ENCODE results near the gene RPS6KB2. TPM values are rescaled to one million over a fixed set of nuclear protein-coding genes. Genes with fewer than 3 reads are reported as not detected.

Gene RPS6KB2
- total and polyA plus RNA-seq, 2 donors (not counting 3 experiments of a cell fraction or from before 2014, with no cell fraction given) = 53.8 to 60.0 TPM

DNA sequence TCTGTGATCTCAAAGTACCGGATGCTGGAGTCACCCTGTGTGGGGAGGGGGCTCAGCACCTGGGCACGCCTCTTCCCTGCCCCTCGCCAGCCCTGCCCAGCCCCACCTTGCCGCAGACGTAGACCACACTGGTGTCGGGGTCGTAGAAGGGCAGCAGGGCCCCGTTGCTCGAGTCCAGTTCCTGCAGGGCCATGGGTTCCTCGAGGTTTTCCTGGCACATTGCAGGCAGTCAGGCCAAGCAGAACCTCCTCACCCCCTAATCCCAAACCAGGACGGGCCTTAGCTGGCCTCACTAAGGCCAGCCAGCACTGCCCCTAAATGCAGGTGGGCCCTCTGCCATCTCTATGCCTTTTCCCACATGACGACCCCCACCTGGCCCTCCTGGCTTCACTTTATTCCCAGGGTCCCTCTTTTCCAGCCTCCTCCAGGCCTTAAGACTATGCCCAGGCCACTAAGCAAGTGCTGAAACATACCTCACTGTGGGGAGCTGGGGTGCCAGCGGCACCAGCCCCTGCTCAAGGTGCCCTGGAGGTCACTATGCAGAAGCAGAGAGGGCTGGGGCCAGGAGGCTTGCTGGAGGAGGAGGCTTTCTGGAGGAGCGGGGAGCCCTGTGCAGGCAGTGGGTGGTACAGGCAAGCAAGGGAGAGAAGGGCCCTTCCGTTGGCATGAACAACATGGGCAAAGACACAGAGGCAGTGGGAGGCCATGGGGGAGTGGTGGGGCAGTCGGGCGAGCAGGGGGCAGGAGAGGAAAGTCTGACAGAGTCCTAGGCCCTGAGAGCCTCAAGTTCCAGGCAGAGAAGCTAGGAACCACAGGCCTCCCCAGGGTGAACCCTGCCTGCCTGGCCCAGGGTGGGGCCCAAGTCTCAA is 12.2 kb downstream of the RPS6KB2 start:
- no peaks in the 10 kb centered on the region for H3K27me3 ChIP-seq (ENCODE audit: control insufficient read depth in 2 of 2, insufficient read depth in 2 of 2, low read length in 2 of 2)
- H3K4me1 ChIP-seq (ENCODE audit: control insufficient read depth, extremely low read depth, insufficient read depth, low read length) = peaks cover 6% of the 10 kb centered on the region
- H3K4me2 ChIP-seq (ENCODE audit: insufficient read depth, low read length) = no peak overlapping the region
- H3K9me1 ChIP-seq (replicated peaks; ENCODE audit: control insufficient read depth, extremely low read depth, insufficient read depth, low read length) = no peaks in the 10 kb centered on the region
- no peak overlapping the region for H2AFZ ChIP-seq (ENCODE audit: low read depth, low read length)
- dilution Hi-C loops (cut with MboI; ENCODE audit: extremely low pct_ligation_motif_present, low sequenced_read_pairs) = no loop called here
- intact Hi-C loops (cut with micrococcal nuclease) = no loop called here
- no peaks in the 10 kb centered on the region for H3K9me3 ChIP-seq (replicated peaks; ENCODE audit: control insufficient read depth, insufficient read depth, low read length)
- CTCF ChIA-PET = no interaction called here
- FAIRE-seq (no peak), DNase-seq (ENCODE audit: low read depth, low spot score) (no peak)
- no peaks in the 10 kb centered on the region for H4K20me1 ChIP-seq (replicated peaks; ENCODE audit: control insufficient read depth, extremely low read depth, insufficient read depth, low read length)
- no peak overlapping the region for H3K9ac ChIP-seq (replicated peaks; ENCODE audit: extremely low read depth, insufficient read depth, low read length)
- no TSS peak for BruUV-seq (replicated peaks)
- POLR2A ChIA-PET = interaction anchor here (0.5 to 0.6 kb wide), 2 partner anchors 18 to 36 kb away, joined by 3 read pairs; no protein-coding TSS in a partner anchor
- H3K79me2 ChIP-seq (ENCODE audit: control insufficient read depth, insufficient read depth, low read length) = peaks cover 11% of the 10 kb centered on the region
- no peak overlapping the region for H3K4me3 ChIP-seq (replicated peaks in 1 of 3; ENCODE audit: insufficient read depth in 1 of 3, low read depth in 1 of 3, low read length in 3 of 3)
- peaks cover 0 to 27% of the 10 kb centered on the region in 2 experiments for H3K36me3 ChIP-seq (ENCODE audit: control insufficient read depth in 2 of 2, extremely low read depth in 1 of 2, insufficient read depth in 2 of 2, low read length in 2 of 2)
- no peak for TF ChIP-seq MYC (IDR thresholded peaks at IDR 0.05; ENCODE audit: low read depth, low read length)
- no peak for TF ChIP-seq CTCF (IDR thresholded peaks at IDR 0.05; ENCODE audit: extremely low read depth in 1 of 2, insufficient read depth in 1 of 2, low read depth in 1 of 2, low read length in 2 of 2)
- TF ChIP-seq GATA2 (IDR thresholded peaks at IDR 0.05; ENCODE audit: insufficient read depth, insufficient read length, low read depth, low read length) = no peak
- TF ChIP-seq FOS (IDR thresholded peaks at IDR 0.05; ENCODE audit: borderline replicate concordance, insufficient read depth, low read length) = no peak
- no peak for TF ChIP-seq EZH2 (IDR thresholded peaks at IDR 0.05; ENCODE audit: borderline replicate concordance, low read depth, low read length, severe bottlenecking)
- TF ChIP-seq POLR2A (IDR thresholded peaks at IDR 0.05; ENCODE audit: low read depth, low read length) = no peak
- TF ChIP-seq POLR2AphosphoS5 (IDR thresholded peaks at IDR 0.05; ENCODE audit: insufficient read depth, low read depth, low read length) = no peak
- TF ChIP-seq JUN (IDR thresholded peaks at IDR 0.05; ENCODE audit: borderline replicate concordance, insufficient read depth, insufficient read length, low read depth) = no peak
- TF ChIP-seq MAX (IDR thresholded peaks at IDR 0.05; ENCODE audit: insufficient read depth, insufficient read length) = no peak
- no peak overlapping the region for H3K27ac ChIP-seq (ENCODE audit: insufficient read depth, low read depth, low read length)

All from endothelial cell of umbilical vein (primary cell).